Neuronal stem cell (in vitro differentiated cells): ENCODE data around the gene ZFHX3.
A peak's percentile ranks its signal among the peaks of the same experiment; 100 is the strongest.

Source experiments
- DNase-seq: peaks from one replicate; pipeline ENCODE4 v3.0.0-alpha.2; 2013; ENCODE audit warnings: low spot score
- H2AFZ ChIP-seq: one replicate; pipeline ENCODE4 v1.6.1; 2013; ENCODE audit warnings: mild to moderate bottlenecking, low read length, inconsistent platforms
- H2AK5ac ChIP-seq: 2 replicates; pipeline ENCODE4 v1.6.1; 2013; ENCODE audit warnings: low read depth, mild to moderate bottlenecking, inconsistent platforms, low read length, moderate library complexity, mixed read lengths
- H2BK120ac ChIP-seq: 2 replicates; pipeline ENCODE4 v1.6.1; 2013; ENCODE audit warnings: low read depth, mild to moderate bottlenecking, inconsistent platforms, low read length, moderate library complexity, mixed read lengths
- H2BK12ac ChIP-seq: one replicate; pipeline ENCODE4 v1.6.1; 2013; ENCODE audit warnings: low read length, inconsistent platforms
- H2BK15ac ChIP-seq: 2 replicates; pipeline ENCODE4 v1.6.1; 2013; ENCODE audit warnings: mild to moderate bottlenecking, low read length, inconsistent platforms, mixed read lengths
- H2BK5ac ChIP-seq: one replicate; pipeline ENCODE4 v1.6.1; 2013; ENCODE audit warnings: inconsistent platforms, mild to moderate bottlenecking, low read length, moderate library complexity
- H3K14ac ChIP-seq: one replicate; pipeline ENCODE4 v1.6.1; 2013; ENCODE audit warnings: low read length, inconsistent platforms
- H3K18ac ChIP-seq: 2 replicates; pipeline ENCODE4 v1.6.1; 2013; ENCODE audit warnings: low read length, inconsistent platforms
- H3K23ac ChIP-seq: 2 replicates; pipeline ENCODE4 v1.6.1; 2013; ENCODE audit warnings: low read depth, mild to moderate bottlenecking, mixed read lengths, low read length, inconsistent platforms; ENCODE audit not compliant: poor library complexity
- H3K27ac ChIP-seq: replicated peaks from 3 replicates; pipeline ENCODE4 v1.5.1; 2013; ENCODE audit warnings: low read length, inconsistent platforms
- H3K27me3 ChIP-seq, 3 experiments: 2 replicates each; pipeline ENCODE4 v1.6.1; 2013; ENCODE audit warnings: low read length in 3 of 3, mild to moderate bottlenecking in 2 of 3, inconsistent platforms in 1 of 3, low read depth in 1 of 3, mixed read lengths in 1 of 3, moderate library complexity in 1 of 3; ENCODE audit not compliant: control insufficient read depth in 3 of 3, insufficient read depth in 3 of 3
- H3K36me3 ChIP-seq, 2 donors: replicated peaks in 1 of 2; 2 replicates each; pipeline ENCODE4 v1.6.1; 2013; ENCODE audit warnings: low read length in 2 of 2; ENCODE audit not compliant: control insufficient read depth in 2 of 2, insufficient read depth in 2 of 2
- H3K4ac ChIP-seq: 2 replicates; pipeline ENCODE4 v1.6.1; 2013; ENCODE audit warnings: inconsistent platforms, mild to moderate bottlenecking, low read length, moderate library complexity
- H3K4me1 ChIP-seq, 2 donors: 1 replicate in 1 of 2; 2 replicates in 1 of 2; pipeline ENCODE4 v1.6.1; 2013; ENCODE audit warnings: low read length in 2 of 2, low read depth in 1 of 2; ENCODE audit not compliant: control insufficient read depth in 2 of 2, insufficient read depth in 1 of 2
- H3K4me2 ChIP-seq: one replicate; pipeline ENCODE4 v1.6.1; 2013; ENCODE audit warnings: mild to moderate bottlenecking, low read length, inconsistent platforms; ENCODE audit not compliant: insufficient read depth, poor library complexity, severe bottlenecking
- H3K4me3 ChIP-seq, 2 donors: 2 replicates each; pipeline ENCODE4 v1.5.1; 2013; ENCODE audit warnings: low read length in 2 of 2, mild to moderate bottlenecking in 2 of 2, inconsistent platforms in 1 of 2, moderate library complexity in 1 of 2
- H3K79me1 ChIP-seq: one replicate; pipeline ENCODE4 v1.6.1; 2013; ENCODE audit warnings: low read depth, mild to moderate bottlenecking, inconsistent platforms, low read length, moderate library complexity
- H3K9ac ChIP-seq: one replicate; pipeline ENCODE4 v1.6.1; 2013; ENCODE audit warnings: mild to moderate bottlenecking, low read depth, low read length, inconsistent platforms; ENCODE audit not compliant: poor library complexity
- H3K9me3 ChIP-seq, 2 donors: replicated peaks in 1 of 2; 2 replicates each; pipeline versions ENCODE3 to v1.6.1; 2013; ENCODE audit warnings: low read length in 2 of 2, mild to moderate bottlenecking in 2 of 2, inconsistent platforms in 1 of 2, low read depth in 1 of 2, mixed read lengths in 1 of 2, moderate library complexity in 1 of 2; ENCODE audit not compliant: control insufficient read depth in 2 of 2, insufficient read depth in 1 of 2
- H4K8ac ChIP-seq: one replicate; pipeline ENCODE4 v1.6.1; 2013; ENCODE audit warnings: low read depth, mild to moderate bottlenecking, inconsistent platforms, low read length, moderate library complexity
- H4K91ac ChIP-seq: one replicate; pipeline ENCODE4 v1.6.1; 2013; ENCODE audit warnings: low read length, low read depth, mild to moderate bottlenecking, inconsistent platforms; ENCODE audit not compliant: poor library complexity
- whole genome bisulfite sequencing, 2 donors: extraction: QIAGEN DNeasy Blood & Tissue Kit; methylation state at CpG; one replicate each; pipeline ENCODE4 v1.1.7; 2013; ENCODE audit warnings: missing lambda C conversion rate in 2 of 2, mixed read lengths in 1 of 2; ENCODE audit not compliant: insufficient read length in 2 of 2, insufficient replicate concordance in 1 of 2; ENCODE audit errors: extremely low coverage in 2 of 2; 5-methylcytosine and 5-hydroxymethylcytosine counted together

The ZFHX3 gene

GRCh38 chr16:73028263-73028662 lies 19.7 kb downstream of the ZFHX3 start:
- H4K91ac ChIP-seq = no peak overlapping the region
- H3K27me3 ChIP-seq = peaks cover 0 to 15% (median 0%) of the 10 kb centered on the region in 3 experiments
- WGBS, 2 donors = no CpG with 5 or more reads among the region's 9 CpGs
- H4K8ac ChIP-seq = no peak overlapping the region
- H2BK120ac ChIP-seq = no peak overlapping the region
- no peak overlapping the region for H2AFZ ChIP-seq
- H3K4me3 ChIP-seq = no peak overlapping the region
- H2BK5ac ChIP-seq = no peak overlapping the region
- H2BK12ac ChIP-seq = no peak overlapping the region
- no peak overlapping the region for H3K4me2 ChIP-seq
- no peaks in the 10 kb centered on the region for H3K9me3 ChIP-seq
- H3K14ac ChIP-seq = no peak overlapping the region
- peak overlapping the region; percentile 25 for H3K18ac ChIP-seq
- no peak overlapping the region for H3K23ac ChIP-seq
- H2AK5ac ChIP-seq = no peak overlapping the region
- H2BK15ac ChIP-seq = no peak overlapping the region
- DNase-seq = no peak
- H3K27ac ChIP-seq = no peak overlapping the region
- no peak overlapping the region for H3K9ac ChIP-seq
- no peaks in the 10 kb centered on the region for H3K79me1 ChIP-seq
- peaks cover 18 to 27% of the 10 kb centered on the region in 2 donors for H3K4me1 ChIP-seq
- peaks cover 0 to 38% of the 10 kb centered on the region in 2 donors for H3K36me3 ChIP-seq
- H3K4ac ChIP-seq = no peak overlapping the region

GRCh38 chr16:73027685-73028111 lies 20.2 kb downstream of the ZFHX3 start:
- Histone ChIP-seq H4K91ac (no peak overlapping the region), H2AFZ (no peak overlapping the region), H2BK120ac (no peak overlapping the region), H2BK15ac (no peak overlapping the region), H3K79me1 (no peaks in the 10 kb centered on the region), H3K36me3 (peaks cover 0 to 40% of the 10 kb centered on the region in 2 donors), H2AK5ac (no peak overlapping the region), H3K27me3 (peaks cover 0 to 15% (median 0%) of the 10 kb centered on the region in 3 experiments), H3K4me3 (no peak overlapping the region), H4K8ac (no peak overlapping the region), H3K23ac (peak overlapping the region; percentile 16), H3K4ac (no peak overlapping the region), H3K9ac (no peak overlapping the region), H3K18ac (peak overlapping the region; percentile 32), H3K4me1 (peaks cover 14 to 23% of the 10 kb centered on the region in 2 donors), H3K4me2 (no peak overlapping the region), H3K9me3 (no peaks in the 10 kb centered on the region), H2BK5ac (no peak overlapping the region), H3K27ac (no peak overlapping the region), H3K14ac (no peak overlapping the region), H2BK12ac (no peak overlapping the region)
- WGBS, 2 donors = no CpG with 5 or more reads among the region's 10 CpGs
- no peak for DNase-seq

DNA sequence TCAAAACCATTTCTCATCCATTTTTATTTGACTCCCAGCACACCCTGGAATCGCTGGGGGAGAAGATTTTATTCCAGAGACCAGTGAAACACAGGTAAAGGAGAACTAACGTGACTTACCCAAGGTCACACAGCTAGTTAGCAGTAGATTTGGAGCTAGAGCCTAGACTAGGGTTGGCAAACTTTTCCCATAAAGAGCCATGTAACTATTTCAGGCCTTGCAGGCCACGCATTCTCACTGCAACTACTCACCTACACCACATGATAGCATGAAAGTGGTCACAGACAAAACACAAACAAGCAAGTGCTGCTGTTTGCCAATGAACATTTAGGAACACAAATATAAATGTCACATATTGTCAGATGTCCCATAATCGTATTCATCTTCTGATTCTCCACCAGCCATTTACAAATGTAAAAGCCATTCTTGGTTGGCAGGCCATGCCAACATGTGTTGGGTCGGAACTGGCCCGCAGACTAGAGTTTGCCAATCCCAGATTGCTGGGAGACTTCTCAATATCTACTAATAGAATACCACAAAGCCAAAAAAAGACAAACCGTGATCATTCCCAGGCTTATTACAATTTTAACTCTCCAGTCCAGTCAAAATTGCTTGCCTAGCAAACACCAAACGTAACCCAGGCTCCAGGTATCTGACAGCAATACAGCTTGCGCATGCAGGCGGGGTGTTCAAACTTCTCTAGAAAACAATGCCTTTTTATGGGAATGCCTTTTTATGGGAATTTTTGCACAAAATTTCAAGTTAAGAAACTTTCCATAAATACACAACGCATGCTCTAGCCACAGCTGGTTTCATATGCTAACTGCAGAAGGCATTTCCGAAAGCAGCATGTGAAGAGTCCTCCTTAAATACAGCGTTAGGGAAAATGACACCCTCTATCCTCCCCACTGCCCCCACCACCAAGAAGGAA lies 20.9 kb downstream of the ZFHX3 start:
- Histone ChIP-seq H3K4me1 (peaks cover 9 to 21% of the 10 kb centered on the region in 2 donors), H2AK5ac (no peak overlapping the region)
- WGBS, 2 donors = no CpG with 5 or more reads among the region's 13 CpGs

DNA sequence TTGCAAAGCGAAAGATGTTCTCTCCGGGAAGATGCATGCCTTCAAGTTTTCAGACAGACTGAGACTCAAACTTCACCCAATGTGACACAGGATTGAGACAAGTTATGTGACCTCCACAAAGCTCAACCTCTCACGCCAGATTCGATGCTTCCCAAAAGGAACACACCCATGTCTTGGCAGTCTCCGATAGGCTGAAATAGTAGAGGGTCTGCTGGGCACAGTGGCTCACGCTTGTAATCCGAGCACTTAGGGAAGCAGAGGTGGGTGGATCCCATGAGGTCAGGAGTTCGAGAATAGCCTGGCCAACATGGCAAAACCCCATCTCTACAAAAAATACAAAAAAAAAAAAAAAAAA lies 22.1 kb downstream of the ZFHX3 start:
- WGBS, 2 donors = no CpG with 5 or more reads among the region's 8 CpGs
- no peak overlapping the region for H3K27ac ChIP-seq
- H2AFZ ChIP-seq = no peak overlapping the region

More for the DNA sequence above, 20.9 kb downstream of the ZFHX3 start:
- H3K36me3 ChIP-seq = peaks cover 0 to 46% of the 10 kb centered on the region in 2 donors
- H3K23ac ChIP-seq = no peak overlapping the region
- no peak overlapping the region for H4K91ac ChIP-seq
- no peak overlapping the region for H4K8ac ChIP-seq
- H2AFZ ChIP-seq = no peak overlapping the region
- H3K4ac ChIP-seq = no peak overlapping the region
- H3K9ac ChIP-seq = no peak overlapping the region
- H3K14ac ChIP-seq = no peak overlapping the region
- H3K9me3 ChIP-seq = no peaks in the 10 kb centered on the region
- H2BK12ac ChIP-seq = no peak overlapping the region
- no peak overlapping the region for H2BK5ac ChIP-seq
- H2BK15ac ChIP-seq = no peak overlapping the region
- no peak overlapping the region for H3K27ac ChIP-seq
- no peak overlapping the region for H3K4me3 ChIP-seq
- H3K79me1 ChIP-seq = no peaks in the 10 kb centered on the region
- H3K18ac ChIP-seq = no peak overlapping the region
- no peak overlapping the region for H3K4me2 ChIP-seq
- peaks cover 0 to 15% (median 0%) of the 10 kb centered on the region in 3 experiments for H3K27me3 ChIP-seq
- H2BK120ac ChIP-seq = no peak overlapping the region
- DNase-seq = no peak

More for the DNA sequence above, 22.1 kb downstream of the ZFHX3 start:
- Histone ChIP-seq H2BK12ac (no peak overlapping the region), H3K36me3 (peaks cover 0 to 45% of the 10 kb centered on the region in 2 donors), H2BK5ac (no peak overlapping the region), H3K4me3 (no peak overlapping the region), H2BK120ac (no peak overlapping the region), H4K91ac (no peak overlapping the region), H3K9ac (no peak overlapping the region), H3K18ac (no peak overlapping the region), H2BK15ac (no peak overlapping the region), H3K4me1 (peaks cover 2 to 9% of the 10 kb centered on the region in 2 donors), H3K79me1 (no peaks in the 10 kb centered on the region), H4K8ac (no peak overlapping the region), H3K9me3 (no peaks in the 10 kb centered on the region), H3K4ac (no peak overlapping the region), H2AK5ac (no peak overlapping the region), H3K4me2 (no peak overlapping the region), H3K23ac (no peak overlapping the region), H3K27me3 (peaks cover 0 to 15% (median 0%) of the 10 kb centered on the region in 3 experiments), H3K14ac (no peak overlapping the region)
- DNase-seq = no peak
